22Rv1 (cell line): ENCODE data around the gene U2AF1.
"Not testable (repeated sequence)": the region's sequence is repeated elsewhere in the genome, so short reads cannot be mapped to it uniquely, and the experiment has no call there.

Source experiments
- CTCF ChIP-seq: fragments of 450-650 bp; IDR thresholded peaks from 2 replicates; pipeline ENCODE4 v1.5.1; 2017; ENCODE audit warnings: mild to moderate bottlenecking
- ZFX ChIP-seq: fragments of 450-650 bp; IDR thresholded peaks from 2 replicates; pipeline ENCODE4 v1.6.1; 2017; ENCODE audit warnings: antibody characterized with exemption, borderline replicate concordance

GRCh38 chr21:43153601-43154000 lies 46.2 kb upstream of the U2AF1 start:
- TF ChIP-seq CTCF, ZFX: not testable (repeated sequence)
